ENCODE measurements around the gene PPP1R12C.

- TF ChIP-seq CTCF (IDR thresholded peaks at IDR 0.05; ENCODE audit: poor library complexity) (peak; percentile 74), EZH2phosphoT487 (IDR thresholded peaks at IDR 0.05; ENCODE audit: low read depth, severe bottlenecking, unreplicated experiment) (no peak)
Observed at GRCh38 chr19:55165952-55166529, 48.6 kb upstream of the PPP1R12C start.

All from hepatocyte (in vitro differentiated cells).